PC-3 (cell line): Measurements from ENCODE around the gene CRYBB2. TPM values are rescaled to one million over a fixed set of nuclear protein-coding genes. Genes with fewer than 3 reads are reported as not detected.

Source experiments
- ATAC-seq: fragments of 200-7000 bp; cut with Tn5 transposase; 2 replicates; pipeline ENCODE4 v1.9.1; 2020; ENCODE audit warnings: mild to moderate bottlenecking, moderate library complexity
- BruUV-seq: library from RNA; stranded (reverse); fragments of 400-500 nt; replicated peaks from 2 replicates; lab custom pipeline; 2021; lab: Mats Ljungman, UMichigan
- CTCF ChIA-PET: fragments of 300-600 bp; sonication (Branson Sonifier 250); formaldehyde crosslinking; loops from one replicate; lab custom pipeline; 2022; ENCODE audit warnings: antibody characterized with exemption; lab: Charles Lee
- POLR2A ChIA-PET: fragments of 300-600 bp; sonication (Branson Sonifier 250); formaldehyde crosslinking; loops from one replicate; lab custom pipeline; 2022; ENCODE audit warnings: antibody characterized with exemption; ENCODE audit not compliant: unreplicated experiment; lab: Charles Lee
- DNase-seq: peaks from one replicate; pipeline ENCODE4 v3.0.0-alpha.2; 2015
- H2AFZ ChIP-seq: fragments of 300-600 bp; sonication (generic); 2 replicates; pipeline ENCODE4 v1.6.0; 2016; ENCODE audit warnings: antibody characterized with exemption, low read length
- H3F3A ChIP-seq: fragments of 300-600 bp; sonication (generic); one replicate; pipeline ENCODE4 v1.6.0; 2017; ENCODE audit warnings: antibody characterized with exemption, low read length, control low read depth, mild to moderate bottlenecking; ENCODE audit not compliant: unreplicated experiment
- H3K27ac ChIP-seq: fragments of 300-600 bp; sonication (generic); 2 replicates; pipeline ENCODE4 v1.5.1; 2016; ENCODE audit warnings: mild to moderate bottlenecking, low read length
- H3K27me3 ChIP-seq: fragments of 300-600 bp; sonication (generic); 2 replicates; pipeline ENCODE4 v1.6.1; 2016; ENCODE audit warnings: low read length, mixed read lengths
- H3K36me3 ChIP-seq: fragments of 300-600 bp; sonication (generic); 2 replicates; pipeline ENCODE4 v1.6.1; 2016; ENCODE audit warnings: low read depth, mixed run types, low read length, mixed read lengths
- H3K4me1 ChIP-seq: fragments of 300-600 bp; sonication (generic); 2 replicates; pipeline ENCODE4 v1.5.1; 2016; ENCODE audit warnings: low read length; ENCODE audit not compliant: insufficient read depth
- H3K4me2 ChIP-seq: fragments of 300-600 bp; sonication (generic); 2 replicates; pipeline ENCODE4 v1.6.0; 2016; ENCODE audit warnings: low read length
- H3K4me3 ChIP-seq: fragments of 300-600 bp; sonication (generic); 2 replicates; pipeline ENCODE4 v1.5.1; 2016; ENCODE audit warnings: mild to moderate bottlenecking, low read length, mixed read lengths
- H3K79me2 ChIP-seq: fragments of 300-600 bp; sonication (generic); 2 replicates; pipeline ENCODE4 v1.6.1; 2017; ENCODE audit warnings: low read length, mixed read lengths
- H3K9ac ChIP-seq: fragments of 300-600 bp; sonication (generic); 2 replicates; pipeline ENCODE4 v1.6.0; 2016; ENCODE audit warnings: mild to moderate bottlenecking, low read length
- H3K9me2 ChIP-seq: fragments of 300-600 bp; sonication (generic); replicated peaks from 2 replicates; pipeline ENCODE4 v1.6.1; 2016; ENCODE audit warnings: mixed run types, low read length, mixed read lengths
- H3K9me3 ChIP-seq: fragments of 300-600 bp; sonication (generic); 2 replicates; pipeline ENCODE4 v1.6.1; 2016; ENCODE audit warnings: low read length, mixed read lengths
- H4K20me1 ChIP-seq: fragments of 300-600 bp; sonication (generic); 2 replicates; pipeline ENCODE4 v1.6.1; 2016; ENCODE audit warnings: low read length, mixed read lengths
- CTCF ChIP-seq: fragments of 300-600 bp; sonication (generic); conservative IDR thresholded peaks from 2 replicates; pipeline ENCODE4 v1.5.1; 2017; ENCODE audit warnings: antibody characterized with exemption, low read depth, mild to moderate bottlenecking, low read length
- EZH2 ChIP-seq: fragments of 300-600 bp; sonication (generic); IDR thresholded peaks from one replicate; pipeline ENCODE4 v1.6.1; 2017; ENCODE audit warnings: antibody characterized with exemption, mild to moderate bottlenecking, low read length; ENCODE audit not compliant: unreplicated experiment
- EZH2phosphoT487 ChIP-seq: fragments of 300-600 bp; sonication (generic); IDR thresholded peaks from 2 replicates; pipeline ENCODE4 v1.6.1; 2018; ENCODE audit warnings: mild to moderate bottlenecking, antibody characterized with exemption, low read length, borderline replicate concordance
- intact Hi-C: fragments of 100-400 bp; cut with micrococcal nuclease; formaldehyde crosslinking; loops from 2 replicates; pipeline ENCODE4 v1.9.0; 2023
- total RNA-seq: library from RNA; depleted of rRNA; stranded (reverse); fragments of >200 nt; gene quantifications from 2 replicates; pipeline ENCODE4 v1.2.3, GENCODE V29; 2014

Gene CRYBB2
- total RNA-seq, 1 experiment from 2014 or later: not detected

- CTCF ChIA-PET: no interaction called here
- POLR2A ChIA-PET: no interaction called here
These were observed 22.1 kb upstream of the CRYBB2 start for GRCh38 chr22:25197340-25197739.

GRCh38 chr22:25199731-25200520, 19.5 kb upstream of the CRYBB2 start, which contains the start of gene CRYBB3:
Gene CRYBB3, plus strand, starts transcription at chr22:25199858. Its CDS starts 1,539 bp downstream, at chr22:25201397.
- Histone ChIP-seq H3K9me3 (no peaks in the 10 kb centered on the region), H3F3A (no peaks in the 10 kb centered on the region), H3K4me2 (no peak within 1 kb of the TSS), H3K36me3 (no peaks in the 10 kb centered on the region), H3K27ac (no peak within 1 kb of the TSS), H3K9ac (no peak within 1 kb of the TSS), H3K4me3 (no peak within 1 kb of the TSS), H3K79me2 (no peaks in the 10 kb centered on the region), H3K27me3 (no peaks in the 10 kb centered on the region), H3K9me2 (no peaks in the 10 kb centered on the region), H4K20me1 (no peaks in the 10 kb centered on the region), H3K4me1 (no peaks in the 10 kb centered on the region), H2AFZ (no peak within 1 kb of the TSS)
- TF ChIP-seq EZH2 (no peak), CTCF (no peak), EZH2phosphoT487 (no peak)
- intact Hi-C loops: no loop called here
- POLR2A ChIA-PET: no interaction called here
- no TSS peak for BruUV-seq
- CTCF ChIA-PET: no interaction called here
- DNase-seq (no peak), ATAC-seq (no peak)

More at GRCh38 chr22:25197340-25197739, 22.1 kb upstream of the CRYBB2 start:
- no peak for TF ChIP-seq EZH2phosphoT487
- no peak for TF ChIP-seq CTCF
- no peak for TF ChIP-seq EZH2
- intact Hi-C loops: no loop called here
- no peak overlapping the region for H2AFZ ChIP-seq
- H4K20me1 ChIP-seq: no peaks in the 10 kb centered on the region; the same call in 1 of the 2 replicates
- H3K36me3 ChIP-seq: no peaks in the 10 kb centered on the region
- no peak overlapping the region for H3K27ac ChIP-seq
- H3K79me2 ChIP-seq: no peaks in the 10 kb centered on the region
- DNase-seq: no peak
- no peaks in the 10 kb centered on the region for H3K27me3 ChIP-seq
- H3K4me1 ChIP-seq: no peaks in the 10 kb centered on the region
- BruUV-seq: no TSS peak
- no peak overlapping the region for H3K4me3 ChIP-seq
- H3F3A ChIP-seq: no peaks in the 10 kb centered on the region
- no peak overlapping the region for H3K9ac ChIP-seq
- H3K4me2 ChIP-seq: no peak overlapping the region
- H3K9me3 ChIP-seq: no peaks in the 10 kb centered on the region
- H3K9me2 ChIP-seq: no peaks in the 10 kb centered on the region
- ATAC-seq: no peak

DNA sequence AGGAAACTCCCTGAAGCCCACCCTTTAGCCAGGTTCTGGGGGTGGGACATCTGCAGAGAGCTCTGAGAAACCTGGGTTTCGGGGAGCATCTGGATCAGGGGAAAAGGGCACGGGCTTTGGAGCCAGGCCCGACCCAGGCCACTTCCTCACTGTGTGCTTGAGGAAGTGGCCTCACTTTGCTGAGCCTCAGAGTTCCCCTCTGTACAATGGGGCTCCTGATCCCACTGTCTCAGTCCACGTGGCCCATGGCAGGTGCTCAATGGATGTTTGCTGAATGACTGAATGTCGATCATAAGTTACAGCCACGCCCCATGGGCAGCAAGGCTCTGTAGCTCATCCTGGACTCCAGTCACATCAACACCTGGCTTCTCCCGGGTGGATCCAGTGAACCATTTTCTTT, 18.5 kb upstream of the CRYBB2 start:
- Histone ChIP-seq H3K4me2 (no peak overlapping the region), H3K36me3 (no peaks in the 10 kb centered on the region), H3K27ac (no peak overlapping the region), H3K9me2 (no peaks in the 10 kb centered on the region), H3K4me1 (no peaks in the 10 kb centered on the region), H2AFZ (no peak overlapping the region), H3K79me2 (no peaks in the 10 kb centered on the region), H3K9ac (no peak overlapping the region), H3K9me3 (no peaks in the 10 kb centered on the region), H3F3A (no peaks in the 10 kb centered on the region), H4K20me1 (no peaks in the 10 kb centered on the region), H3K4me3 (no peak overlapping the region), H3K27me3 (no peaks in the 10 kb centered on the region)
- DNase-seq (peak; percentile 4), ATAC-seq (no peak)
- no TSS peak for BruUV-seq
- POLR2A ChIA-PET: no interaction called here
- intact Hi-C loops: no loop called here
- TF ChIP-seq EZH2phosphoT487 (no peak), EZH2 (no peak), CTCF (no peak)
- CTCF ChIA-PET: no interaction called here
